SK-N-SH (cell line): ENCODE results near the gene TRPM2.

ENCODE experiments used
- EP300 ChIP-seq, 2 experiments: IDR thresholded peaks; 2 replicates each; pipeline versions ENCODE4 v1.4.0 to v1.6.1; 2012; ENCODE audit warnings: borderline replicate concordance in 1 of 2, low read depth in 1 of 2, low read length in 1 of 2
- FOXJ3 ChIP-seq: sonication (generic); formaldehyde crosslinking; IDR thresholded peaks from 2 replicates; pipeline ENCODE4 v1.5.1; 2020; ENCODE audit warnings: mild to moderate bottlenecking, missing genetic modification reagents
- POLR2AphosphoS5 ChIP-seq: IDR thresholded peaks from 2 replicates; pipeline ENCODE4 v1.6.1; 2012; ENCODE audit warnings: low read depth, low read length
- RAD21 ChIP-seq: IDR thresholded peaks from 2 replicates; pipeline ENCODE4 v1.6.1; 2012; ENCODE audit warnings: mild to moderate bottlenecking, low read length
- RCOR1 ChIP-seq: fragments of 150-350 bp; IDR thresholded peaks from 2 replicates; pipeline ENCODE4 v1.6.1; 2017; ENCODE audit warnings: antibody characterized with exemption, low read length
- RXRA ChIP-seq: IDR thresholded peaks from 2 replicates; pipeline ENCODE4 v1.4.0; 2012; ENCODE audit warnings: low read depth, mild to moderate bottlenecking, borderline replicate concordance
- SIN3A ChIP-seq: IDR thresholded peaks from 2 replicates; pipeline ENCODE4 v1.6.1; 2012; ENCODE audit warnings: low read depth, mild to moderate bottlenecking, low read length, moderate library complexity, borderline replicate concordance
- SMC3 ChIP-seq: IDR thresholded peaks from 2 replicates; pipeline ENCODE4 v1.6.1; 2012; ENCODE audit warnings: low read depth, low read length, improper control_type of control experiment
- TAF1 ChIP-seq: IDR thresholded peaks from 2 replicates; pipeline ENCODE4 v1.6.1; 2012; ENCODE audit warnings: low read depth, mild to moderate bottlenecking, low read length, moderate library complexity, borderline replicate concordance
- TEAD4 ChIP-seq: IDR thresholded peaks from 2 replicates; pipeline ENCODE4 v1.4.0; 2012; ENCODE audit warnings: mild to moderate bottlenecking, borderline replicate concordance; ENCODE audit not compliant: insufficient read depth
- TF ChIP-seq, protein P1 (sequence below): IDR thresholded peaks from 2 replicates; pipeline ENCODE4 v1.4.0; 2012; ENCODE audit warnings: low read depth
- TF ChIP-seq, protein P2 (sequence below): fragments of 200-600 bp; sonication (generic); IDR thresholded peaks from 2 replicates; pipeline ENCODE4 v1.6.1; 2017; ENCODE audit warnings: antibody characterized with exemption, mild to moderate bottlenecking, moderate library complexity
- TF ChIP-seq, protein P3 (sequence below): IDR thresholded peaks from 2 replicates; pipeline ENCODE4 v1.4.0; 2012; ENCODE audit warnings: low read depth, borderline replicate concordance
- TF ChIP-seq, protein P4 (sequence below): IDR thresholded peaks from 2 replicates; pipeline ENCODE4 v1.6.1; 2012; ENCODE audit warnings: mild to moderate bottlenecking, low read depth, low read length, moderate library complexity

DNA sequence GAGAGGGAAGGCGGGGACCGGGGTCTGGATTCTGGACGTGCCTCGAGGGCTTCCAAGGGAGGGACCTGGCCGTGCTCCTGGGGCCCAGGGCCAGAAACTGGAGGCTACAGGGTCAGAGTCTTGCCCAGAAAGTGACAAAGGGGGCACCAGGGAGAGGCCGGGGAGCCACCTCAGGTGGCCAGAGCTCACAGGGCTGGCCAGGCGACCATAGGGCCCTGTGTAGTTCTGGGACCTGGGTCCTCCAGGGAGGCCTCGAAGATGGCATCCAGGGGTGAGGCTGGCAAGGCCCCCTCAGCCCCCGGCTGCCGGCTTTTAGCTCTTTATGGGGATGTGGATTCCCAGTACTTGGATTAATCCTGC, 87.6 kb downstream of the TRPM2 start:
- no peak for TF ChIP-seq RAD21
- TF ChIP-seq, protein P1, sequence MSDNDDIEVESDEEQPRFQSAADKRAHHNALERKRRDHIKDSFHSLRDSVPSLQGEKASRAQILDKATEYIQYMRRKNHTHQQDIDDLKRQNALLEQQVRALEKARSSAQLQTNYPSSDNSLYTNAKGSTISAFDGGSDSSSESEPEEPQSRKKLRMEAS = no peak
- TF ChIP-seq, protein P2, sequence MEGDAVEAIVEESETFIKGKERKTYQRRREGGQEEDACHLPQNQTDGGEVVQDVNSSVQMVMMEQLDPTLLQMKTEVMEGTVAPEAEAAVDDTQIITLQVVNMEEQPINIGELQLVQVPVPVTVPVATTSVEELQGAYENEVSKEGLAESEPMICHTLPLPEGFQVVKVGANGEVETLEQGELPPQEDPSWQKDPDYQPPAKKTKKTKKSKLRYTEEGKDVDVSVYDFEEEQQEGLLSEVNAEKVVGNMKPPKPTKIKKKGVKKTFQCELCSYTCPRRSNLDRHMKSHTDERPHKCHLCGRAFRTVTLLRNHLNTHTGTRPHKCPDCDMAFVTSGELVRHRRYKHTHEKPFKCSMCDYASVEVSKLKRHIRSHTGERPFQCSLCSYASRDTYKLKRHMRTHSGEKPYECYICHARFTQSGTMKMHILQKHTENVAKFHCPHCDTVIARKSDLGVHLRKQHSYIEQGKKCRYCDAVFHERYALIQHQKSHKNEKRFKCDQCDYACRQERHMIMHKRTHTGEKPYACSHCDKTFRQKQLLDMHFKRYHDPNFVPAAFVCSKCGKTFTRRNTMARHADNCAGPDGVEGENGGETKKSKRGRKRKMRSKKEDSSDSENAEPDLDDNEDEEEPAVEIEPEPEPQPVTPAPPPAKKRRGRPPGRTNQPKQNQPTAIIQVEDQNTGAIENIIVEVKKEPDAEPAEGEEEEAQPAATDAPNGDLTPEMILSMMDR = no peak
- TF ChIP-seq, protein P3, sequence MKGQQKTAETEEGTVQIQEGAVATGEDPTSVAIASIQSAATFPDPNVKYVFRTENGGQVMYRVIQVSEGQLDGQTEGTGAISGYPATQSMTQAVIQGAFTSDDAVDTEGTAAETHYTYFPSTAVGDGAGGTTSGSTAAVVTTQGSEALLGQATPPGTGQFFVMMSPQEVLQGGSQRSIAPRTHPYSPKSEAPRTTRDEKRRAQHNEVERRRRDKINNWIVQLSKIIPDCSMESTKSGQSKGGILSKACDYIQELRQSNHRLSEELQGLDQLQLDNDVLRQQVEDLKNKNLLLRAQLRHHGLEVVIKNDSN = no peak
- no peak for TF ChIP-seq SMC3
- TF ChIP-seq, protein P4, sequence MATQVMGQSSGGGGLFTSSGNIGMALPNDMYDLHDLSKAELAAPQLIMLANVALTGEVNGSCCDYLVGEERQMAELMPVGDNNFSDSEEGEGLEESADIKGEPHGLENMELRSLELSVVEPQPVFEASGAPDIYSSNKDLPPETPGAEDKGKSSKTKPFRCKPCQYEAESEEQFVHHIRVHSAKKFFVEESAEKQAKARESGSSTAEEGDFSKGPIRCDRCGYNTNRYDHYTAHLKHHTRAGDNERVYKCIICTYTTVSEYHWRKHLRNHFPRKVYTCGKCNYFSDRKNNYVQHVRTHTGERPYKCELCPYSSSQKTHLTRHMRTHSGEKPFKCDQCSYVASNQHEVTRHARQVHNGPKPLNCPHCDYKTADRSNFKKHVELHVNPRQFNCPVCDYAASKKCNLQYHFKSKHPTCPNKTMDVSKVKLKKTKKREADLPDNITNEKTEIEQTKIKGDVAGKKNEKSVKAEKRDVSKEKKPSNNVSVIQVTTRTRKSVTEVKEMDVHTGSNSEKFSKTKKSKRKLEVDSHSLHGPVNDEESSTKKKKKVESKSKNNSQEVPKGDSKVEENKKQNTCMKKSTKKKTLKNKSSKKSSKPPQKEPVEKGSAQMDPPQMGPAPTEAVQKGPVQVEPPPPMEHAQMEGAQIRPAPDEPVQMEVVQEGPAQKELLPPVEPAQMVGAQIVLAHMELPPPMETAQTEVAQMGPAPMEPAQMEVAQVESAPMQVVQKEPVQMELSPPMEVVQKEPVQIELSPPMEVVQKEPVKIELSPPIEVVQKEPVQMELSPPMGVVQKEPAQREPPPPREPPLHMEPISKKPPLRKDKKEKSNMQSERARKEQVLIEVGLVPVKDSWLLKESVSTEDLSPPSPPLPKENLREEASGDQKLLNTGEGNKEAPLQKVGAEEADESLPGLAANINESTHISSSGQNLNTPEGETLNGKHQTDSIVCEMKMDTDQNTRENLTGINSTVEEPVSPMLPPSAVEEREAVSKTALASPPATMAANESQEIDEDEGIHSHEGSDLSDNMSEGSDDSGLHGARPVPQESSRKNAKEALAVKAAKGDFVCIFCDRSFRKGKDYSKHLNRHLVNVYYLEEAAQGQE = no peak
- TF ChIP-seq EP300 (IDR thresholded peaks at IDR 0.05; ENCODE audit: borderline replicate concordance in 1 of 2, low read depth in 1 of 2, low read length in 1 of 2) = no peak
- TF ChIP-seq TEAD4 = no peak
- no peak for TF ChIP-seq SIN3A
- no peak for TF ChIP-seq POLR2AphosphoS5
- no peak for TF ChIP-seq FOXJ3 (CRISPR knock-in tag)
- TF ChIP-seq RCOR1 = no peak
- TF ChIP-seq RXRA = no peak
- no peak for TF ChIP-seq TAF1
